ENCODE results near the gene CD8B.
"Not testable (repeated sequence)": the region's sequence is repeated elsewhere in the genome, so short reads cannot be mapped to it uniquely, and the experiment has no call there.

Gene CD8B

GRCh38 chr2:86861175-86861574 lies 511 bp downstream of the CD8B start:
- 76 to 78% methylated on average over 11 of the region's 11 CpGs for WGBS, 2 experiments
- H3K4me1 ChIP-seq (ENCODE audit: control insufficient read depth, insufficient read depth, low read length); H3K36me3 ChIP-seq (ENCODE audit: control insufficient read depth, insufficient read depth, low read length): not testable (repeated sequence)

GRCh38 chr2:86860573-86860972 lies 1.1 kb downstream of the CD8B start:
- H3K4me3 ChIP-seq (ENCODE audit: insufficient read depth, low read depth, low read length); H3K36me3 ChIP-seq (ENCODE audit: control insufficient read depth, insufficient read depth, low read length); H3K27ac ChIP-seq (ENCODE audit: insufficient read depth, low read depth, low read length, poor library complexity, severe bottlenecking); H3K9me3 ChIP-seq (ENCODE audit: control insufficient read depth, low read length); H3K4me1 ChIP-seq (ENCODE audit: control insufficient read depth, insufficient read depth, low read length): not testable (repeated sequence)
- H3K27me3 ChIP-seq (ENCODE audit: control insufficient read depth, insufficient read depth, low read length, poor library complexity, severe bottlenecking): peaks cover 25% of the 10 kb centered on the region
- 92 to 94% methylated on average over 7 of the region's 8 CpGs for WGBS, 2 experiments

More at GRCh38 chr2:86861175-86861574, 511 bp downstream of the CD8B start:
- not testable (repeated sequence) for H3K9me3 ChIP-seq (ENCODE audit: control insufficient read depth, low read length); H3K4me3 ChIP-seq (ENCODE audit: insufficient read depth, low read depth, low read length); H3K27ac ChIP-seq (ENCODE audit: insufficient read depth, low read depth, low read length, poor library complexity, severe bottlenecking)
- peaks cover 25% of the 10 kb centered on the region for H3K27me3 ChIP-seq (ENCODE audit: control insufficient read depth, insufficient read depth, low read length, poor library complexity, severe bottlenecking)

GRCh38 chr2:86857688-86858087 lies 4.0 kb downstream of the CD8B start:
- 94 to 96% methylated on average over 5 of the region's 5 CpGs for WGBS, 2 experiments
- H3K27me3 ChIP-seq (ENCODE audit: control insufficient read depth, insufficient read depth, low read length, poor library complexity, severe bottlenecking): peaks cover 21% of the 10 kb centered on the region
- not testable (repeated sequence) for H3K27ac ChIP-seq (ENCODE audit: insufficient read depth, low read depth, low read length, poor library complexity, severe bottlenecking); H3K4me3 ChIP-seq (ENCODE audit: insufficient read depth, low read depth, low read length); H3K4me1 ChIP-seq (ENCODE audit: control insufficient read depth, insufficient read depth, low read length); H3K9me3 ChIP-seq (ENCODE audit: control insufficient read depth, low read length); H3K36me3 ChIP-seq (ENCODE audit: control insufficient read depth, insufficient read depth, low read length)

- H3K36me3 ChIP-seq (ENCODE audit: control insufficient read depth, insufficient read depth, low read length); H3K27ac ChIP-seq (ENCODE audit: insufficient read depth, low read depth, low read length, poor library complexity, severe bottlenecking); H3K9me3 ChIP-seq (ENCODE audit: control insufficient read depth, low read length); H3K27me3 ChIP-seq (ENCODE audit: control insufficient read depth, insufficient read depth, low read length, poor library complexity, severe bottlenecking); H3K4me1 ChIP-seq (ENCODE audit: control insufficient read depth, insufficient read depth, low read length); H3K4me3 ChIP-seq (ENCODE audit: insufficient read depth, low read depth, low read length): not testable (repeated sequence)
- 81% methylated on average over 1 of the region's 4 CpGs for WGBS, 2 experiments
Observed at GRCh38 chr2:86856498-86856897, 5.2 kb downstream of the CD8B start.

GRCh38 chr2:86855981-86856380 lies 5.7 kb downstream of the CD8B start:
- H3K27ac ChIP-seq (ENCODE audit: insufficient read depth, low read depth, low read length, poor library complexity, severe bottlenecking); H3K4me3 ChIP-seq (ENCODE audit: insufficient read depth, low read depth, low read length); H3K27me3 ChIP-seq (ENCODE audit: control insufficient read depth, insufficient read depth, low read length, poor library complexity, severe bottlenecking); H3K9me3 ChIP-seq (ENCODE audit: control insufficient read depth, low read length); H3K4me1 ChIP-seq (ENCODE audit: control insufficient read depth, insufficient read depth, low read length); H3K36me3 ChIP-seq (ENCODE audit: control insufficient read depth, insufficient read depth, low read length): not testable (repeated sequence)
- WGBS, 2 experiments: 61% methylated on average over 5 to 6 of the region's 6 CpGs

GRCh38 chr2:86851581-86851980 lies 10.1 kb downstream of the CD8B start:
- not testable (repeated sequence) for H3K9me3 ChIP-seq (ENCODE audit: control insufficient read depth, low read length); H3K4me3 ChIP-seq (ENCODE audit: insufficient read depth, low read depth, low read length); H3K27ac ChIP-seq (ENCODE audit: insufficient read depth, low read depth, low read length, poor library complexity, severe bottlenecking); H3K4me1 ChIP-seq (ENCODE audit: control insufficient read depth, insufficient read depth, low read length); H3K36me3 ChIP-seq (ENCODE audit: control insufficient read depth, insufficient read depth, low read length); H3K27me3 ChIP-seq (ENCODE audit: control insufficient read depth, insufficient read depth, low read length, poor library complexity, severe bottlenecking)
- 95 to 97% methylated on average over 4 of the region's 4 CpGs for WGBS, 2 experiments

- H3K4me1 ChIP-seq (ENCODE audit: control insufficient read depth, insufficient read depth, low read length); H3K27ac ChIP-seq (ENCODE audit: insufficient read depth, low read depth, low read length, poor library complexity, severe bottlenecking); H3K4me3 ChIP-seq (ENCODE audit: insufficient read depth, low read depth, low read length); H3K9me3 ChIP-seq (ENCODE audit: control insufficient read depth, low read length); H3K36me3 ChIP-seq (ENCODE audit: control insufficient read depth, insufficient read depth, low read length); H3K27me3 ChIP-seq (ENCODE audit: control insufficient read depth, insufficient read depth, low read length, poor library complexity, severe bottlenecking): not testable (repeated sequence)
- WGBS, 2 experiments: 94% methylated on average over 4 of the region's 6 CpGs
Observed at GRCh38 chr2:86842607-86843234, 19.0 kb downstream of the CD8B start.

- 95 to 100% methylated on average over 6 to 7 of the region's 8 CpGs for WGBS, 2 experiments
- H3K9me3 ChIP-seq (ENCODE audit: control insufficient read depth, low read length); H3K4me3 ChIP-seq (ENCODE audit: insufficient read depth, low read depth, low read length); H3K27me3 ChIP-seq (ENCODE audit: control insufficient read depth, insufficient read depth, low read length, poor library complexity, severe bottlenecking); H3K36me3 ChIP-seq (ENCODE audit: control insufficient read depth, insufficient read depth, low read length); H3K4me1 ChIP-seq (ENCODE audit: control insufficient read depth, insufficient read depth, low read length); H3K27ac ChIP-seq (ENCODE audit: insufficient read depth, low read depth, low read length, poor library complexity, severe bottlenecking): not testable (repeated sequence)
Observed at GRCh38 chr2:86841330-86841729, 20.4 kb downstream of the CD8B start.

- H3K27me3 ChIP-seq (ENCODE audit: control insufficient read depth, insufficient read depth, low read length, poor library complexity, severe bottlenecking); H3K27ac ChIP-seq (ENCODE audit: insufficient read depth, low read depth, low read length, poor library complexity, severe bottlenecking); H3K4me3 ChIP-seq (ENCODE audit: insufficient read depth, low read depth, low read length); H3K36me3 ChIP-seq (ENCODE audit: control insufficient read depth, insufficient read depth, low read length); H3K4me1 ChIP-seq (ENCODE audit: control insufficient read depth, insufficient read depth, low read length); H3K9me3 ChIP-seq (ENCODE audit: control insufficient read depth, low read length): not testable (repeated sequence)
- WGBS, 2 experiments: 53 to 56% methylated on average over 5 to 6 of the region's 11 CpGs
Observed at GRCh38 chr2:86839871-86840548, 21.7 kb downstream of the CD8B start.

GRCh38 chr2:86839455-86839854 lies 22.2 kb downstream of the CD8B start:
- not testable (repeated sequence) for H3K4me1 ChIP-seq (ENCODE audit: control insufficient read depth, insufficient read depth, low read length); H3K27ac ChIP-seq (ENCODE audit: insufficient read depth, low read depth, low read length, poor library complexity, severe bottlenecking); H3K36me3 ChIP-seq (ENCODE audit: control insufficient read depth, insufficient read depth, low read length); H3K4me3 ChIP-seq (ENCODE audit: insufficient read depth, low read depth, low read length); H3K27me3 ChIP-seq (ENCODE audit: control insufficient read depth, insufficient read depth, low read length, poor library complexity, severe bottlenecking); H3K9me3 ChIP-seq (ENCODE audit: control insufficient read depth, low read length)
- 59 to 60% methylated on average over 7 of the region's 7 CpGs for WGBS, 2 experiments

GRCh38 chr2:86837714-86838113 lies 24.0 kb downstream of the CD8B start:
- not testable (repeated sequence) for H3K27me3 ChIP-seq (ENCODE audit: control insufficient read depth, insufficient read depth, low read length, poor library complexity, severe bottlenecking); H3K4me3 ChIP-seq (ENCODE audit: insufficient read depth, low read depth, low read length); H3K27ac ChIP-seq (ENCODE audit: insufficient read depth, low read depth, low read length, poor library complexity, severe bottlenecking); H3K4me1 ChIP-seq (ENCODE audit: control insufficient read depth, insufficient read depth, low read length); H3K9me3 ChIP-seq (ENCODE audit: control insufficient read depth, low read length); H3K36me3 ChIP-seq (ENCODE audit: control insufficient read depth, insufficient read depth, low read length)
- WGBS, 2 experiments: 45 to 58% methylated on average over 3 to 4 of the region's 7 CpGs
